Measurements from ENCODE around the gene CTCFL. TPM values are rescaled to one million over a fixed set of nuclear protein-coding genes. Genes with fewer than 3 reads are reported as not detected.

Gene CTCFL
- total RNA-seq, 1 donor, result not detected

GRCh38 chr20:57507477-57507876 lies 17.5 kb downstream of the CTCFL start:
- no peak overlapping the region for H3K4me3 ChIP-seq (ENCODE audit: low read depth, low read length)
- TF ChIP-seq CTCF (IDR thresholded peaks at IDR 0.05; ENCODE audit: insufficient read depth, low read depth, low read length), result no peak
- DNase-seq (ENCODE audit: low read depth), result no peak

GRCh38 chr20:57505979-57506378 lies 19.0 kb downstream of the CTCFL start:
- H3K4me3 ChIP-seq (ENCODE audit: low read depth, low read length), result no peak overlapping the region
- TF ChIP-seq CTCF (IDR thresholded peaks at IDR 0.05; ENCODE audit: insufficient read depth, low read depth, low read length), result no peak
- DNase-seq (ENCODE audit: low read depth), result no peak

GRCh38 chr20:57504411-57504810 lies 20.5 kb downstream of the CTCFL start:
- DNase-seq (ENCODE audit: low read depth), result no peak
- no peak overlapping the region for H3K4me3 ChIP-seq (ENCODE audit: low read depth, low read length)
- TF ChIP-seq CTCF (IDR thresholded peaks at IDR 0.05; ENCODE audit: insufficient read depth, low read depth, low read length), result no peak

GRCh38 chr20:57503035-57503658 lies 21.8 kb downstream of the CTCFL start:
- no peak for TF ChIP-seq CTCF (IDR thresholded peaks at IDR 0.05; ENCODE audit: insufficient read depth, low read depth, low read length)
- DNase-seq (ENCODE audit: low read depth), result no peak
- no peak overlapping the region for H3K4me3 ChIP-seq (ENCODE audit: low read depth, low read length)

GRCh38 chr20:57502336-57502700 lies 22.6 kb downstream of the CTCFL start:
- TF ChIP-seq CTCF (IDR thresholded peaks at IDR 0.05; ENCODE audit: insufficient read depth, low read depth, low read length), result no peak
- no peak overlapping the region for H3K4me3 ChIP-seq (ENCODE audit: low read depth, low read length)
- no peak for DNase-seq (ENCODE audit: low read depth)

- no peak for DNase-seq (ENCODE audit: low read depth)
Measured at GRCh38 chr20:57501461-57502335, 23.2 kb downstream of the CTCFL start.

More at GRCh38 chr20:57501461-57502335, 23.2 kb downstream of the CTCFL start:
- no peak overlapping the region for H3K4me3 ChIP-seq (ENCODE audit: low read depth, low read length)
- TF ChIP-seq CTCF (IDR thresholded peaks at IDR 0.05; ENCODE audit: insufficient read depth, low read depth, low read length), result no peak
